ENCODE data around the gene FBXL17.

DNA sequence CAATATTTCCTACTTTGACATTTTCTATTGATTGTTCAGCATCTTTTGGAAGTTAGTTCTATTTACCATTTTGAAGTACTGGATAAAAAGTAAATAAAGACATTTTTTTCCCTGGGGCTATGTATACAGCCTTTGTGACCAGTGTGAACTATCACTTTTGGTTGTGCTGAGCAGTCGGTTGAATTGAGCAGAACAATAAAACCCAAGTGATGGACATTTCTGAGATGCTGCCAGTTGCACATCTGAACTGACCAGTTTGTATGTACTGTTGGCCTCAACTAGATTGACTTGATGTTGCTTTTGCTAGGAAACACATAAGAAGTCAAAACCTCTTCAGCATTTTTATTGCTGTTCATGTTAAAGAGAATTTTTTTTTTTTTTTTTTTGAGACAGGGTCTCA is 451.0 kb downstream of the FBXL17 start:
- TF ChIP-seq POLR2A (IDR thresholded peaks at IDR 0.05): no peak
- TF ChIP-seq, protein P1, sequence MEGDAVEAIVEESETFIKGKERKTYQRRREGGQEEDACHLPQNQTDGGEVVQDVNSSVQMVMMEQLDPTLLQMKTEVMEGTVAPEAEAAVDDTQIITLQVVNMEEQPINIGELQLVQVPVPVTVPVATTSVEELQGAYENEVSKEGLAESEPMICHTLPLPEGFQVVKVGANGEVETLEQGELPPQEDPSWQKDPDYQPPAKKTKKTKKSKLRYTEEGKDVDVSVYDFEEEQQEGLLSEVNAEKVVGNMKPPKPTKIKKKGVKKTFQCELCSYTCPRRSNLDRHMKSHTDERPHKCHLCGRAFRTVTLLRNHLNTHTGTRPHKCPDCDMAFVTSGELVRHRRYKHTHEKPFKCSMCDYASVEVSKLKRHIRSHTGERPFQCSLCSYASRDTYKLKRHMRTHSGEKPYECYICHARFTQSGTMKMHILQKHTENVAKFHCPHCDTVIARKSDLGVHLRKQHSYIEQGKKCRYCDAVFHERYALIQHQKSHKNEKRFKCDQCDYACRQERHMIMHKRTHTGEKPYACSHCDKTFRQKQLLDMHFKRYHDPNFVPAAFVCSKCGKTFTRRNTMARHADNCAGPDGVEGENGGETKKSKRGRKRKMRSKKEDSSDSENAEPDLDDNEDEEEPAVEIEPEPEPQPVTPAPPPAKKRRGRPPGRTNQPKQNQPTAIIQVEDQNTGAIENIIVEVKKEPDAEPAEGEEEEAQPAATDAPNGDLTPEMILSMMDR (IDR thresholded peaks at IDR 0.05): no peak
